WTC11 (cell line): ENCODE data around the gene RNF39. TPM values are rescaled to one million over a fixed set of nuclear protein-coding genes. Genes with fewer than 3 reads are reported as not detected.

Experiments used
- ATAC-seq: fragments of 200-7000 bp; cut with Tn5 transposase; 2 replicates; pipeline ENCODE4 v1.10.0; 2021; ENCODE audit warnings: mild to moderate bottlenecking, moderate library complexity
- CTCF ChIA-PET: fragments of 300-600 bp; sonication (Branson Sonifier 250); formaldehyde crosslinking; loops from one replicate; lab custom pipeline; 2021; ENCODE audit warnings: antibody characterized with exemption; lab: Charles Lee
- POLR2A ChIA-PET: fragments of 350-600 bp; sonication (Branson Sonifier 250); formaldehyde crosslinking; loops from one replicate; lab custom pipeline; 2021; ENCODE audit warnings: antibody characterized with exemption; lab: Charles Lee
- DNase-seq: peaks from one replicate; pipeline ENCODE4 v3.0.0; 2021; ENCODE audit warnings: low spot score
- H3K27ac Mint-ChIP-seq: 2 replicates; pipeline ENCODE4 v1.8.0; 2021; ENCODE audit warnings: mixed read lengths
- H3K27me3 Mint-ChIP-seq: 2 replicates; pipeline ENCODE4 v1.8.0; 2021; ENCODE audit warnings: low read depth, mild to moderate bottlenecking, moderate library complexity, mixed read lengths
- H3K36me3 Mint-ChIP-seq: 2 replicates; pipeline ENCODE4 v1.8.0; 2021; ENCODE audit warnings: mixed read lengths
- H3K4me1 Mint-ChIP-seq: 2 replicates; pipeline ENCODE4 v1.8.0; 2022; ENCODE audit warnings: mixed read lengths
- H3K4me3 Mint-ChIP-seq: 2 replicates; pipeline ENCODE4 v1.8.0; 2021; ENCODE audit warnings: mild to moderate bottlenecking, moderate library complexity, mixed read lengths
- H3K9me3 Mint-ChIP-seq: 2 replicates; pipeline ENCODE4 v1.8.0; 2021; ENCODE audit warnings: mixed read lengths
- ATF3 ChIP-seq: sonication (generic); formaldehyde crosslinking; conservative IDR thresholded peaks from 2 replicates; pipeline ENCODE4 v1.8.1; 2022; ENCODE audit warnings: mild to moderate bottlenecking, missing genetic modification reagents
- CDX4 ChIP-seq: fragments of 250-450 bp; sonication (Bioruptor Pico); IDR thresholded peaks from 2 replicates; pipeline ENCODE4 v1.9.0; 2021; ENCODE audit warnings: moderate library complexity, mild to moderate bottlenecking, inconsistent platforms, borderline replicate concordance
- EMX1 ChIP-seq: fragments of 250-450 bp; sonication (Bioruptor Pico); IDR thresholded peaks from 2 replicates; pipeline ENCODE4 v1.8.0; 2021; ENCODE audit warnings: mild to moderate bottlenecking
- FOXP4 ChIP-seq: sonication (generic); formaldehyde crosslinking; IDR thresholded peaks from 2 replicates; pipeline ENCODE4 v1.8.0; 2022; ENCODE audit warnings: mild to moderate bottlenecking, missing genetic modification reagents
- GABPB1 ChIP-seq: sonication (generic); formaldehyde crosslinking; IDR thresholded peaks from 2 replicates; pipeline ENCODE4 v1.8.1; 2023; ENCODE audit warnings: mild to moderate bottlenecking, missing genetic modification reagents
- HMGXB4 ChIP-seq: sonication (generic); formaldehyde crosslinking; IDR thresholded peaks from 2 replicates; pipeline ENCODE4 v1.8.1; 2023; ENCODE audit warnings: mild to moderate bottlenecking, moderate library complexity, missing genetic modification reagents
- IRF1 ChIP-seq: sonication (generic); formaldehyde crosslinking; IDR thresholded peaks from 2 replicates; pipeline ENCODE4 v1.8.0; 2023; ENCODE audit warnings: missing genetic modification reagents
- MXD4 ChIP-seq: fragments of 250-450 bp; sonication (Bioruptor Pico); IDR thresholded peaks from 2 replicates; pipeline ENCODE4 v1.8.0; 2021; ENCODE audit warnings: mild to moderate bottlenecking, moderate library complexity, borderline replicate concordance
- OVOL2 ChIP-seq: fragments of 250-450 bp; sonication (Bioruptor Pico); IDR thresholded peaks from 2 replicates; pipeline ENCODE4 v1.9.0; 2021; ENCODE audit warnings: mild to moderate bottlenecking, borderline replicate concordance
- PREB ChIP-seq: sonication (generic); formaldehyde crosslinking; IDR thresholded peaks from 2 replicates; pipeline ENCODE4 v1.8.1; 2022; ENCODE audit warnings: mild to moderate bottlenecking, missing genetic modification reagents, moderate library complexity, borderline replicate concordance
- TEAD4 ChIP-seq: sonication (generic); formaldehyde crosslinking; IDR thresholded peaks from 2 replicates; pipeline ENCODE4 v1.8.0; 2022; ENCODE audit warnings: mild to moderate bottlenecking, missing genetic modification reagents
- USF2 ChIP-seq: sonication (generic); formaldehyde crosslinking; IDR thresholded peaks from 2 replicates; pipeline ENCODE4 v1.8.1; 2023; ENCODE audit warnings: mild to moderate bottlenecking, missing genetic modification reagents, moderate library complexity
- ZBTB21 ChIP-seq: sonication (generic); formaldehyde crosslinking; IDR thresholded peaks from 2 replicates; pipeline ENCODE4 v1.8.1; 2023; ENCODE audit warnings: mild to moderate bottlenecking, missing genetic modification reagents, borderline replicate concordance
- ZNF232 ChIP-seq: sonication (generic); formaldehyde crosslinking; IDR thresholded peaks from 2 replicates; pipeline ENCODE4 v1.8.0; 2022; ENCODE audit warnings: mild to moderate bottlenecking, missing genetic modification reagents
- ZNF263 ChIP-seq: sonication (generic); formaldehyde crosslinking; IDR thresholded peaks from 2 replicates; pipeline ENCODE4 v1.8.1; 2022; ENCODE audit warnings: low read depth, mild to moderate bottlenecking, moderate library complexity, missing genetic modification reagents
- ZNF281 ChIP-seq: sonication (generic); formaldehyde crosslinking; IDR thresholded peaks from 2 replicates; pipeline ENCODE4 v1.8.0; 2023; ENCODE audit warnings: mild to moderate bottlenecking, missing genetic modification reagents
- ZNF416 ChIP-seq: fragments of 250-450 bp; sonication (Bioruptor Pico); IDR thresholded peaks from 2 replicates; pipeline ENCODE4 v1.9.0; 2021; ENCODE audit warnings: mild to moderate bottlenecking, inconsistent platforms
- ZSCAN18 ChIP-seq: fragments of 250-450 bp; sonication (Bioruptor Pico); IDR thresholded peaks from 2 replicates; pipeline ENCODE4 v2.1.2; 2022; ENCODE audit warnings: mild to moderate bottlenecking, moderate library complexity
- total RNA-seq: library from RNA; stranded (reverse); gene quantifications from 3 replicates; pipeline ENCODE4 v1.2.3, GENCODE V29; 2021

Gene RNF39
- total RNA-seq, 1 experiment from 2014 or later, result 5.1 TPM

- TF ChIP-seq IRF1 (CRISPR knock-in tag), result no peak
- no peak for TF ChIP-seq CDX4
- TF ChIP-seq ZNF263, result no peak
- TF ChIP-seq ZSCAN18 (CRISPR knock-in tag), result no peak
- no peak for TF ChIP-seq EMX1 (CRISPR knock-in tag)
- no peak for TF ChIP-seq FOXP4 (CRISPR knock-in tag)
- no peak for TF ChIP-seq ZNF232 (CRISPR knock-in tag)
- no peak for TF ChIP-seq GABPB1 (CRISPR knock-in tag)
- TF ChIP-seq OVOL2 (CRISPR knock-in tag), result no peak
- no peak for TF ChIP-seq ATF3 (CRISPR knock-in tag)
- no peak for TF ChIP-seq ZNF281
- no peak for TF ChIP-seq TEAD4 (CRISPR knock-in tag)
- TF ChIP-seq PREB, result no peak
These were observed 1.6 kb upstream of the RNF39 start for GRCh38 chr6:30077218-30077617.

GRCh38 chr6:30075790-30076732 is 492 bp upstream of the RNF39 start:
- peaks cover 87% of the 10 kb centered on the region for H3K27me3 Mint-ChIP-seq
- ChIA-PET CTCF (interaction anchor here (0.7 to 4.4 kb wide), 8 partner anchors 10 to 212 kb away, joined by 3 to 69 read pairs (median 6); partner anchors contain the start of genes POLR1H and PPP1R11), POLR2A (interaction anchor here (0.5 to 2.1 kb wide), 3 partner anchors 15 to 136 kb away, joined by 3 to 7 read pairs (median 3); partner anchors contain the start of gene POLR1H)
- ATAC-seq, result peak; percentile 68
- no peaks in the 10 kb centered on the region for H3K9me3 Mint-ChIP-seq
- peak; percentile 83 for DNase-seq
- H3K27ac Mint-ChIP-seq, result peak overlapping the region; percentile 47; the same call in 1 of the 2 replicates
- peak overlapping the region; percentile 96 for H3K4me3 Mint-ChIP-seq
- H3K36me3 Mint-ChIP-seq, result no peaks in the 10 kb centered on the region; the same call in 1 of the 2 replicates
- peaks cover 27% of the 10 kb centered on the region for H3K4me1 Mint-ChIP-seq
- TF ChIP-seq ZBTB21 (CRISPR knock-in tag) (0 out of 2 replicates have a peak, but pooled peaks have one; percentile 8), USF2 (CRISPR knock-in tag) (0 out of 2 replicates have a peak, but pooled peaks have one; percentile 7), ZNF416 (CRISPR knock-in tag) (peak; percentile 9; the same call in 1 of the 2 replicates), MXD4 (CRISPR knock-in tag) (no peak), HMGXB4 (CRISPR knock-in tag) (peak; percentile 68; the same call in 1 of the 2 replicates), GABPB1 (CRISPR knock-in tag) (peak; percentile 43; the same call in 1 of the 2 replicates)

More at GRCh38 chr6:30077218-30077617, 1.6 kb upstream of the RNF39 start:
- H3K27me3 Mint-ChIP-seq, result peaks cover 77% of the 10 kb centered on the region
- DNase-seq (no peak), ATAC-seq (no peak)
- H3K27ac Mint-ChIP-seq, result no peak overlapping the region
- ChIA-PET POLR2A (interaction anchor here (1.2 kb wide), 1 partner anchor 16 kb away, joined by 3 read pairs; the partner anchor contains the start of gene POLR1H), CTCF (interaction anchor here (0.8 to 4.4 kb wide), 4 partner anchors 26 to 136 kb away, joined by 3 to 69 read pairs (median 8); partner anchors contain the start of gene TRIM26)
- H3K4me3 Mint-ChIP-seq, result no peak overlapping the region
- peaks cover 21% of the 10 kb centered on the region for H3K4me1 Mint-ChIP-seq
- no peaks in the 10 kb centered on the region for H3K9me3 Mint-ChIP-seq
- H3K36me3 Mint-ChIP-seq, result no peaks in the 10 kb centered on the region; the same call in 1 of the 2 replicates
